Activated B cell treated with CpG ODN at 0.5 μM for 24 hours (primary cell): ENCODE data around the gene GATAD2A. TPM values are rescaled to one million over a fixed set of nuclear protein-coding genes. Genes with fewer than 3 reads are reported as not detected.

Experiments used
- ATAC-seq: fragments of 200-7000 bp; cut with Tn5 transposase; one replicate; pipeline ENCODE4 v1.10.0; 2021; ENCODE audit warnings: low read depth, mild to moderate bottlenecking, moderate library complexity
- CTCF ChIA-PET: fragments of 350-600 bp; sonication (Branson Sonifier 250); formaldehyde crosslinking; loops from one replicate; lab custom pipeline; 2021; ENCODE audit warnings: antibody characterized with exemption; lab: Charles Lee
- POLR2A ChIA-PET: fragments of 350-600 bp; sonication (Branson Sonifier 250); formaldehyde crosslinking; loops from one replicate; lab custom pipeline; 2021; ENCODE audit warnings: antibody characterized with exemption; lab: Charles Lee
- DNase-seq: peaks from one replicate; pipeline ENCODE4 v3.0.0; 2022
- H3K27ac Mint-ChIP-seq: one replicate; pipeline ENCODE4 v1.8.0; 2020; ENCODE audit warnings: mixed read lengths
- H3K27me3 Mint-ChIP-seq: one replicate; pipeline ENCODE4 v1.8.0; 2021; ENCODE audit warnings: mixed read lengths
- H3K36me3 Mint-ChIP-seq: one replicate; pipeline ENCODE4 v1.8.0; 2021; ENCODE audit warnings: low read depth, mixed read lengths
- H3K4me1 Mint-ChIP-seq: one replicate; pipeline ENCODE4 v1.8.0; 2021; ENCODE audit warnings: mixed read lengths
- H3K4me3 Mint-ChIP-seq: one replicate; pipeline ENCODE4 v1.8.0; 2020; ENCODE audit warnings: mild to moderate bottlenecking, mixed read lengths
- H3K9me3 Mint-ChIP-seq: one replicate; pipeline ENCODE4 v1.8.0; 2020; ENCODE audit warnings: mixed read lengths
- intact Hi-C: fragments of 100-400 bp; cut with micrococcal nuclease; formaldehyde crosslinking; loops from one replicate; pipeline ENCODE4 v1.15.1; 2024
- total RNA-seq: library from RNA; stranded (reverse); gene quantifications from 2 replicates; pipeline ENCODE4 v1.2.3, GENCODE V29; 2022
- TF ChIP-seq, protein P1 (sequence below): fragments of 200-600 bp; IDR thresholded peaks from one replicate; pipeline ENCODE4 v1.8.0; 2022; ENCODE audit warnings: antibody characterized with exemption, mild to moderate bottlenecking

The GATAD2A gene
- total RNA-seq, 1 donor from 2014 or later: 116 TPM

DNA sequence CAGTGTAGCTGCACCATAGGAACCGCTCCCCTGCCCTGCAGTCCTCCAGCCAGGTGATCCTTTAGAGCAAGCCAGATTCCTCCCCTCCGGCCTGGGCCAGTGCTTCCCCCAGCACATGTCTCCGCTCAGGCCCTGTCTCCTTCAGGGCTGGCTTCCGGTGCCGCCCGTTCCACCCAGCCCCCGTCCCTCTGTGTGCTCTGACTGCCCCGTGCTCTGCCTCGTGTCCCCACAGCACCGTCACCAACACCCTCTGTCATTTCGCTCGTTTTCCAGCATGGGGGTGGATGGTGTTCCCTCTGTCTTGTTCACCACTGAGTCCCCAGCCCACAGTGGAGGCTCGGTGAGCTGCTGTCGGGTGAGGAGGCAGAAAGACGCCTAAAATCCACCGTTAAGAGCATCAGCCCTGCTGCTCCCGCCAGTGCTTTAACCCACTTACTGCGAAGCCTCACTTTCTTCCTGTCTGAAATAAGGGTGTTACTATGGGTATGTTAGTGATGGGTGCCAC, 55.3 kb downstream of the GATAD2A start:
- TF ChIP-seq, protein P1, sequence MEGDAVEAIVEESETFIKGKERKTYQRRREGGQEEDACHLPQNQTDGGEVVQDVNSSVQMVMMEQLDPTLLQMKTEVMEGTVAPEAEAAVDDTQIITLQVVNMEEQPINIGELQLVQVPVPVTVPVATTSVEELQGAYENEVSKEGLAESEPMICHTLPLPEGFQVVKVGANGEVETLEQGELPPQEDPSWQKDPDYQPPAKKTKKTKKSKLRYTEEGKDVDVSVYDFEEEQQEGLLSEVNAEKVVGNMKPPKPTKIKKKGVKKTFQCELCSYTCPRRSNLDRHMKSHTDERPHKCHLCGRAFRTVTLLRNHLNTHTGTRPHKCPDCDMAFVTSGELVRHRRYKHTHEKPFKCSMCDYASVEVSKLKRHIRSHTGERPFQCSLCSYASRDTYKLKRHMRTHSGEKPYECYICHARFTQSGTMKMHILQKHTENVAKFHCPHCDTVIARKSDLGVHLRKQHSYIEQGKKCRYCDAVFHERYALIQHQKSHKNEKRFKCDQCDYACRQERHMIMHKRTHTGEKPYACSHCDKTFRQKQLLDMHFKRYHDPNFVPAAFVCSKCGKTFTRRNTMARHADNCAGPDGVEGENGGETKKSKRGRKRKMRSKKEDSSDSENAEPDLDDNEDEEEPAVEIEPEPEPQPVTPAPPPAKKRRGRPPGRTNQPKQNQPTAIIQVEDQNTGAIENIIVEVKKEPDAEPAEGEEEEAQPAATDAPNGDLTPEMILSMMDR: no peak
- POLR2A ChIA-PET: no interaction called here
- Mint-ChIP-seq H3K4me3 (peak overlapping the region; percentile 83), H3K27ac (peak overlapping the region; percentile 86), H3K4me1 (peaks cover 73% of the 10 kb centered on the region), H3K27me3 (no peaks in the 10 kb centered on the region), H3K36me3 (peaks cover 21% of the 10 kb centered on the region), H3K9me3 (no peaks in the 10 kb centered on the region)
- CTCF ChIA-PET: no interaction called here
- DNase-seq: no peak
- intact Hi-C loops: loop anchor here (1.0 to 2.0 kb wide), 3 partner anchors 14 to 76 kb away; no protein-coding TSS in a partner anchor
- peak; percentile 59 for ATAC-seq

DNA sequence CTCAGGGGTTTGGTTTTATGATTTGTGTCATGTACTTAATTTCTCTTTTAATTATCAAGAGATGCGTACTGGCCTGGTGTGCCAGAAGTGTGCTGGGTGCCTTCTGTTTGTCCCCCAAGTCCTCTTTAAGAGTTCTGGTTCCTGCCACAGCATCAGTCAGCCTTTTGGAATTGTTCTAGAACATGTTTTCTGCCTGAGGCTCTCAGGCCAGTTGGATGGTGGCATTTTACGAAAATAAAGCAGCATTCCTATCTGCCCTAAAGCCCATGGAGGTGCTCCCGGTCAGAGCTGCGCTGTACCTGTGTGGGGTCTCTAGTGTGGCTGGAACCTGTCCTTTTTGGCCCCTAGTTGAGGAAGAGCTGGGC, 55.8 kb downstream of the GATAD2A start:
- intact Hi-C loops: loop anchor here (2.0 kb wide), 2 partner anchors 14 to 24 kb away; no protein-coding TSS in a partner anchor
- ChIA-PET POLR2A (no interaction called here), CTCF (no interaction called here)
- Mint-ChIP-seq H3K27ac (peak overlapping the region; percentile 86), H3K4me1 (peaks cover 74% of the 10 kb centered on the region), H3K4me3 (no peak overlapping the region), H3K9me3 (no peaks in the 10 kb centered on the region), H3K27me3 (no peaks in the 10 kb centered on the region), H3K36me3 (peaks cover 25% of the 10 kb centered on the region)
- no peak for ATAC-seq
- TF ChIP-seq, protein P1: no peak
- no peak for DNase-seq

DNA sequence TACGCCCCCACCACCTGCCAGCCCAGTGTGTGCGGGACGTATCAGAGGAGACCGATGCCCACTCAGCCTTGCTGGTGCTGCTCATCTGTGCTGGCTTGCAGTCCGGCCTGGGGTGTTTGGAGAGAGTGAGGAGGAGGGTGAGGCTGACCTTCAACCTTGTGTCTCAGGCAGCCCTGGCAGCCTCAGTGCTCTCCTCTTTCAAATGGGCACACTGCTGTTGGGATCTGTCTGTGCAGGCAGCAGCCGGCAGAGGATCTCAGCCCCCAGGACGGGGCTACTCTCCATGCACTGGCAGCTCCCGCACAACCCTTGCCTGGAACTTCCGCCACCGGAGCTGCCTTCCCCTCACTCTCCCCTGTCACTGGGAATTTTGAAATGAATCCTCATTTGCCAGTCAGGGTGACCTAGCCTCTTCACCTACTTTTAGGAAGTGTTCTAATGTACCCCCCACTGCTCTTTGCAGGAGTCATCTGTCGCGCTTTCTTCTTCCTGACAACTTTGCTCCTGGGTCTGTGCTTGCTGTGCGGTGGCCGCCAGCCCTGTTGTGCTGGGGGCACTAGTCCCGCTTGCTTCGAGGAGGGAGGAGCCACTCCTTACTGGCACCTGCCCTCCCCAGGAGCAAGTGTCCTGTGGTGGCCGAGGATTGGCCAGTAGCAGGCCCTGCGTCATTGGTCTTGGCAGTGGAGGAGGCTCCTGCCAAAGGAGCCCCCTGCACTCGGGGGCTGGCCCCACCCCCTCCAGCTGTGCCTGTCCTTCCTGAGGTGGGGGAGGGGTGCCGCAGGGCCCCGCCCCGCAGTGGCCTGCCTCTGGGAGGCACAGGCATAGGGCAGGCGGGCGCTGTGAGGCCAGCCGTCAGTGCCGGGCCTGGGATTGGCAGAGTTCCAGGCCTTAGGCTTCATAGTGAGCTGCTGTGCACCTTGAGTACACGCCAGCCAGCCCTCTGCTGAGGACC, 56.5 kb downstream of the GATAD2A start:
- intact Hi-C loops: loop anchor here (2.0 kb wide), 2 partner anchors 13 to 23 kb away; no protein-coding TSS in a partner anchor
- POLR2A ChIA-PET: no interaction called here

DNA sequence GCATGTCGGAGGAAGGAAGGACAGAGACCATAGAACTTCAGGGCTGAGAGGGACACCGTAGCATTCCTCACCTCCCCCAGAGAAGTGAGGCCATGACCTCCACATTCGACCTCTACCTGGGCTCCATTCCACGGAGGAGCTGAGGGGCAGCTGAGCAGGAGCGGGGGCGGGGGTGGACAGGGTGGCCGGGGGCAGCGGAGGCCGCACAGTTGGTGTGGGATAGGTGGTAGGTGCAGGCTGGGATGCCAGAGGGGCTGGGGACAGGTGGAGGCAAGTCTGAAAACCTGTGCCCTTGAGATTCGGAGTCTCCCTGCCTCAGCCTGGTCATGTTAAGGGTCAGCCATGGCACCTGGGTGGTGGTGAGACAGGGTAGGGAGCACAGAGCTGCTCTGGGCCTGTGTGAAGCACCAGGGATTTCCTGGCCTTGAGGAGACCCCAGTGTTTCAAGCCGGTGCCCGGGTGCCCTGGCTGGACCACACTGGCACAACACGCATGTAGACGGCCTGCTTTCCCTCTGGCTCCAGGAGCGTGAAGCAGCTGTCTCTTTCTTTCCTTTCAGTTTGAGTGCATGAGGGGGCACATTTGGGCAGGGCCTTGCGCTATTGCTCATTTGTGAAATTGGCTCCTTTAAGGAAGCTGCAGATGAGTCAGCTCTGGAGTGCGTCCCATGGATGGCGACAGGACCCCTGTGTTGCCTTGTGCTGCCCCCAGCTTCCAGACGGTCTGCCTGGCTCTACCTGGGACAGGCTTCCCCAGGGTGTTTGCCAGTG, 58.1 kb downstream of the GATAD2A start:
- TF ChIP-seq, protein P1: no peak
- intact Hi-C loops: no loop called here
- Mint-ChIP-seq H3K27me3 (no peaks in the 10 kb centered on the region), H3K36me3 (peaks cover 43% of the 10 kb centered on the region), H3K27ac (peak overlapping the region; percentile 15), H3K4me1 (peaks cover 61% of the 10 kb centered on the region), H3K4me3 (no peak overlapping the region), H3K9me3 (peaks cover 13% of the 10 kb centered on the region)
- DNase-seq: no peak
- POLR2A ChIA-PET: interaction anchor here (0.5 to 1.0 kb wide), 2 partner anchors 21 to 58 kb away, joined by 3 read pairs; partner anchors contain the start of gene GATAD2A
- no peak for ATAC-seq
- CTCF ChIA-PET: no interaction called here

More for the DNA sequence above, 56.5 kb downstream of the GATAD2A start:
- peaks cover 71% of the 10 kb centered on the region for H3K4me1 Mint-ChIP-seq
- TF ChIP-seq, protein P1: no peak
- peak overlapping the region; percentile 32 for H3K4me3 Mint-ChIP-seq
- H3K9me3 Mint-ChIP-seq: no peaks in the 10 kb centered on the region
- CTCF ChIA-PET: no interaction called here
- ATAC-seq (no peak), DNase-seq (no peak)
- H3K27ac Mint-ChIP-seq: peak overlapping the region; percentile 86
- H3K27me3 Mint-ChIP-seq: no peaks in the 10 kb centered on the region
- peaks cover 32% of the 10 kb centered on the region for H3K36me3 Mint-ChIP-seq
